Fibroblast of villous mesenchyme (primary cell): ENCODE data around the gene MACROD1. TPM values are rescaled to one million over a fixed set of nuclear protein-coding genes. Genes with fewer than 3 reads are reported as not detected.

Experiments
- DNase-seq: peaks from one replicate; pipeline ENCODE4 v3.0.0-alpha.2; 2010; ENCODE audit warnings: low read depth
- H3K4me3 ChIP-seq: 2 replicates; pipeline ENCODE4 v1.5.1; 2011; ENCODE audit warnings: low read depth, mild to moderate bottlenecking, low read length
- total RNA-seq: library from RNA; depleted of rRNA; stranded (reverse); fragments of >200 nt; gene quantifications from 2 replicates; pipeline ENCODE4 v1.2.3, GENCODE V29; 2012
- TF ChIP-seq, protein P1 (sequence below): IDR thresholded peaks from 2 replicates; pipeline ENCODE4 v1.5.1; 2012; ENCODE audit warnings: low read depth, mild to moderate bottlenecking, low read length; ENCODE audit not compliant: insufficient read depth

MACROD1 gene
- total RNA-seq, 1 donor, result 8.6 TPM

DNA sequence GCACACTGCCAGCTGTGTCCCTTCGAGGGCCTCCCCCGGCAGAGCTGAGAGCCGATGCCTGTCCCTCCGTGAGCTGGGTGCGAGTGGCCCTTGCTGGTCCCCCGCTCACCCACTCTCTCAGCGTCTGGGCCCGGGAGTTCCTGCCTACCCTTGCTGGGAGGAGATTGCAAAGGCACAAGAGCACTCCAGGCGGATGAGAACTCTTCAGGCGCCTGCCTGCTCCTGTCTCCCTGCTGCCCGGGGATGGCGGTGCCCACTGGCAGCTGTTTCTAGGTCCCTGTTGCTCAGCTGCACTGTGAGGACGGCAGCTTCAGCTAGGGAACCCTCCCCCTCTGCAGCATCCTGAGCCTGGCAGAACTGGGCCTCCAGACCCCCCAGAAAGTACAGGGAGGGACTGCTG lies 69.1 kb downstream of the MACROD1 start:
- H3K4me3 ChIP-seq, result no peak overlapping the region
- TF ChIP-seq, protein P1, sequence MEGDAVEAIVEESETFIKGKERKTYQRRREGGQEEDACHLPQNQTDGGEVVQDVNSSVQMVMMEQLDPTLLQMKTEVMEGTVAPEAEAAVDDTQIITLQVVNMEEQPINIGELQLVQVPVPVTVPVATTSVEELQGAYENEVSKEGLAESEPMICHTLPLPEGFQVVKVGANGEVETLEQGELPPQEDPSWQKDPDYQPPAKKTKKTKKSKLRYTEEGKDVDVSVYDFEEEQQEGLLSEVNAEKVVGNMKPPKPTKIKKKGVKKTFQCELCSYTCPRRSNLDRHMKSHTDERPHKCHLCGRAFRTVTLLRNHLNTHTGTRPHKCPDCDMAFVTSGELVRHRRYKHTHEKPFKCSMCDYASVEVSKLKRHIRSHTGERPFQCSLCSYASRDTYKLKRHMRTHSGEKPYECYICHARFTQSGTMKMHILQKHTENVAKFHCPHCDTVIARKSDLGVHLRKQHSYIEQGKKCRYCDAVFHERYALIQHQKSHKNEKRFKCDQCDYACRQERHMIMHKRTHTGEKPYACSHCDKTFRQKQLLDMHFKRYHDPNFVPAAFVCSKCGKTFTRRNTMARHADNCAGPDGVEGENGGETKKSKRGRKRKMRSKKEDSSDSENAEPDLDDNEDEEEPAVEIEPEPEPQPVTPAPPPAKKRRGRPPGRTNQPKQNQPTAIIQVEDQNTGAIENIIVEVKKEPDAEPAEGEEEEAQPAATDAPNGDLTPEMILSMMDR, result no peak
- DNase-seq, result no peak

DNA sequence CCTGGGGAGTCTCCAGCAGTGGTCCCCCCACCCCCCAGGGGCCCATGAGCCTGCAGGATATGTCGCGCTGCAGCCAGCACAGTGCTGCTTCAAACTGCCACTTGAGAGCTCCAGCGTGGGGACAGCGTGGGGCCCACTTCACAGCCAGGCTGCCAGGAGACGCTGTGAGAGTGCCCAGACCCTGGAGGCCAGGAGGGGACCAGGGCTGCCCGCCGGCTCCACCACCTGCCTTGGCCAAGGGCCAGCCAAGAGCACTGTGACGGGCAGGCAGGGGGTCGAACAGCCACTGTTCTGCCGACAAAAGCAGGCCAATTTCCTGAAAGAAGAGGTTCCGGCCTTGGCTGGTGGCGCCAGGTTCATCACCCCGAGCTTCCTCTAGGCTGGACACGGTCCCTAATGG lies 70.0 kb downstream of the MACROD1 start:
- TF ChIP-seq, protein P1, result no peak
- no peak overlapping the region for H3K4me3 ChIP-seq
- no peak for DNase-seq

DNA sequence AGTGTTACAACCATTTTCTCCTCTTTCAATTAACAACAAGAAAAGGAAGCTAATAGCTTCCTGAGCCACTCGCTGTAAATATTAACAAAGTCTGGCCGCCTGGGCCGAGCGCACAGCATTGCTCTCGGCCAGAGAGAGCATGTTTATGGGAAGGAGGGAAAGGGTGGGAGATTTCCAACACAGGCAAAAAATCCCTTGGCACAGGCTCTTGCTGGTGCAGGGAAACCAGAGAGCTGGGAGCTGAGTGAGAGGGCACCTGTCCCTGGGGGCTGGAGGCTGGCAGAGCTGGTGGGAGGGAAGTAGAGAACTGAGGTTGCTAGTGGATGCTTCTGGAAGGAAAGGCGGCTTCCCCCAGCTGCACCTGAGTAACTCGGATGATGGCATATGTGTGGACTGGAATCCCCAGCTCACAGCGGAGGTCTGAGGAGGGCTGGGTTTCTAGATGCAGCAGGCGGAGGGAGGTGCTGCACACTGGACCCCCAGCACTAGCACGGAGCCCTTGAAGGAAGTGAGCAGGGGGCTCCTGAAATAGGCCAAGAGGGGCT lies 70.6 kb downstream of the MACROD1 start:
- DNase-seq, result no peak
- H3K4me3 ChIP-seq, result no peak overlapping the region
- TF ChIP-seq, protein P1, result no peak

DNA sequence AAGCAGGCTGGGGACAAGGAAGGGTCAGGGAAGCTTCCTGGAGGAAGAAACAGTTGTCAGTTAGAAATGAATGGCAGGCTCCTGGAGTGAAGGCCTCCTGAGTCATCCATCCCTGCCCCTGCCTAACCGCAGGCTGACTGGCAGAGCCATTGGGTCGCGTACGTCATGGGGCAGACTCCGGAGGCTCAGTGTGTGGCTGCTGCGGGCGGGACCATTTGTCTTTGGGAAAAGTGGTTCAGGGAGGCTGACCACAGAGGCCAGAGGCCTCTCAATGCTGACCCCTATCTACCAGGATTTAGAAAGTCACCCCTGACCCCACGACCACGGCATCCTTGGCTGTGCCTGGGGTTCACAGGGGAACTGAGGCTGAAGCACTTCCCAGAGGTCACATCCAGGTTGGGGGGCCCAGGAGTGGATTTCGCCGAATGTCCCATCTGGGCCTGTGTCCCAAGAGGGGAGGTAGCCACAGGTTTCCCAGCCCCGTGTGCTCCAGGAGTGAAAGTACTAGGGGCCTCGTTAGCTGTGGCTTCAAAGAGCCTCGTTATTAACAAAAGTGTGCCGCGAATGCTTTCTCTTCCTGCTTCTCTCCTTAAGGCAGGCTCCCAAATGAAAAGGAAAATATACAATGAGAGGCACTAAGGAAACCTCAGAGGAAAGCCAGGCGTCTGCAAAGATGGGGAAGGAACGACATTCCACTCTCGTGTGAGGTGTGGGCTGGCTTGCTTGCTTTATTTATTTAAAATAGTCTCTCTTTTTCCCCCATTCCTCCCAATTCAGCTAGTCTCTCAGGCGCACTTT lies 71.3 kb downstream of the MACROD1 start:
- no peak overlapping the region for H3K4me3 ChIP-seq
- TF ChIP-seq, protein P1, result no peak
- DNase-seq, result peak; percentile 55

DNA sequence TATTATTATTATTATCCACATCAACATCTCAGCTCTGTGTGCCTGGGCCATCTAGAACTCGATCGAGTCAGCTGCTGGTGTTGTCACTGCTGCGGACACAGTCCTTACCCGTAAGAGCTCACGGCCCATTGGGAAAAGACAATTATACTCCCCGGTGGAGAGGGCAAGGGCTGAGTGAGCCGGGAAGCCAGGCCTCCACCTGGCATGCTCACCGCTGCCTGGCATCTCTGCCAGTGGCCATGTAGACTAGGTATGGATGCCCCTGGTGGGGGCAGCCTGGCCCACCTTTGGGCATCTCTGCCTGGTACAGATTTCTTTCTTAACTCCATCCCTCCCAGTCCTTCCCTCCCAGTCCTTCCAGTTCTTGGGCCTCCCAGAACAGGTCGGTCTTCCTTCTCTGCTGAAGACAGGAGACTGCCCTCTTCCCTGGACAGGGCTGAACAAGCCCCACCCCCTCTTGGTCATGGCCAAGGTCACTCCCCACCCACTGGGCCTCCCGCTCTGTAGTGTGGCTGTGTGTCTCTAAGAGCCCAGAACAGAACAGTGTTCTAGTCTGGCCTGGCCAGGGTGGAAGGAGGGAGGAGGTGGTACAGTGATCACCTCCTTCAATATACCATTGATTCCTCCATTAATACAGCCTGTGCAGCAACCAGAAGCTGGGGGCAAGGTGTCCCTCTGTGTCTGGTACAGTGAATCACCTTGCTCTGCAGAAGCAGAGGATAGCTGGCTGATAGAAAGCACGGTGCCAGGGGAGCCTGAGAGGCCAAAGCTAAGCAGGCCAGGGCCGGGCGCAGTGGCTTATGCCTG lies 72.5 kb downstream of the MACROD1 start:
- DNase-seq, result no peak
- TF ChIP-seq, protein P1, result no peak
- H3K4me3 ChIP-seq, result no peak overlapping the region

DNA sequence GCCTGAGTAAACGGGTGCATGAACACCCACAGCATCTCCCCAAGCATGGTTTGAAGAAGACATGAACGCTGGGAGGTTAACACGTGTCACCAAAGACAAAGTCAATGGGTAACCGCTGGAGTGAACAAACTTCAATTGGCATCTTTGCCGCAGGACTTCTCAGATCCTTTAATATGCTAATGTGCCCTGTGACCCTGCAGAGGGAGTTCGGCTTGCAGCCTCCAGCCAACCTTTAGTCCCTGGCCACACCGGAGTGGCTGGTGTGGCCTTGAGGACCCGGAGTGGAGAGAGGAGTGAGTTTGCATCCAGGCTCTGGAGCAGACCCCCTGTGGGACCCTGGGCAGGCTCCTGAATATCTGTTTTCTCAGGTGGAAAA lies 73.2 kb downstream of the MACROD1 start:
- no peak for DNase-seq
- TF ChIP-seq, protein P1, result no peak
- no peak overlapping the region for H3K4me3 ChIP-seq
